Choroid plexus epithelial cell (primary cell): ENCODE measurements around the gene MINDY4B.
A peak's percentile ranks its signal among the peaks of the same experiment; 100 is the strongest.

Experiments used
- DNase-seq: peaks from one replicate; pipeline ENCODE4 v3.0.0-alpha.2; 2010; ENCODE audit warnings: low read depth
- H3K4me3 ChIP-seq: 2 replicates; pipeline ENCODE4 v1.5.1; 2011; ENCODE audit warnings: low read depth, mild to moderate bottlenecking, control low read depth, low read length, moderate library complexity
- CTCF ChIP-seq: conservative IDR thresholded peaks from 2 replicates; pipeline ENCODE4 v1.5.1; 2011; ENCODE audit warnings: low read depth, mild to moderate bottlenecking, control low read depth, inconsistent platforms, low read length, moderate library complexity

The MINDY4B gene

GRCh38 chr3:150905339-150905738 lies at the start of gene MINDY4B:
MINDY4B (minus strand) TSS chr3:150905439; CDS start chr3:150905439, 0 bp downstream.
- no peak for TF ChIP-seq CTCF
- DNase-seq: no peak
- H3K4me3 ChIP-seq: no peak within 1 kb of the TSS

GRCh38 chr3:150951923-150952322 lies 46.7 kb upstream of the MINDY4B start:
- TF ChIP-seq CTCF: no peak
- no peak overlapping the region for H3K4me3 ChIP-seq

GRCh38 chr3:150945226-150946032 lies 40.2 kb upstream of the MINDY4B start:
- DNase-seq: peak; percentile 91
- no peak overlapping the region for H3K4me3 ChIP-seq
- no peak for TF ChIP-seq CTCF

More at GRCh38 chr3:150951923-150952322, 46.7 kb upstream of the MINDY4B start:
- DNase-seq: no peak

- H3K4me3 ChIP-seq: no peak overlapping the region
- no peak for TF ChIP-seq CTCF
- no peak for DNase-seq
Observed at GRCh38 chr3:150942221-150942620, 37.0 kb upstream of the MINDY4B start.

GRCh38 chr3:150936693-150937092 lies 31.5 kb upstream of the MINDY4B start:
- TF ChIP-seq CTCF: no peak
- no peak for DNase-seq
- no peak overlapping the region for H3K4me3 ChIP-seq

GRCh38 chr3:150933473-150933995 lies 28.3 kb upstream of the MINDY4B start:
- DNase-seq: peak; percentile 2
- TF ChIP-seq CTCF: no peak
- no peak overlapping the region for H3K4me3 ChIP-seq

GRCh38 chr3:150931745-150932144 lies 26.5 kb upstream of the MINDY4B start:
- no peak for TF ChIP-seq CTCF
- H3K4me3 ChIP-seq: no peak overlapping the region
- DNase-seq: no peak
